ENCODE data around the gene DAZL.
"Not testable (repeated sequence)": the region's sequence is repeated elsewhere in the genome, so short reads cannot be mapped to it uniquely, and the experiment has no call there.

DAZL gene

GRCh38 chr3:16604887-16605602, at the start of gene DAZL:
Gene DAZL, minus strand, starts transcription at chr3:16605423. Its CDS starts 218 bp downstream, at chr3:16605205.
- no peak for DNase-seq (ENCODE audit: low read depth)

GRCh38 chr3:16654976-16655375, 49.8 kb upstream of the DAZL start:
- DNase-seq (ENCODE audit: low read depth): no peak

DNA sequence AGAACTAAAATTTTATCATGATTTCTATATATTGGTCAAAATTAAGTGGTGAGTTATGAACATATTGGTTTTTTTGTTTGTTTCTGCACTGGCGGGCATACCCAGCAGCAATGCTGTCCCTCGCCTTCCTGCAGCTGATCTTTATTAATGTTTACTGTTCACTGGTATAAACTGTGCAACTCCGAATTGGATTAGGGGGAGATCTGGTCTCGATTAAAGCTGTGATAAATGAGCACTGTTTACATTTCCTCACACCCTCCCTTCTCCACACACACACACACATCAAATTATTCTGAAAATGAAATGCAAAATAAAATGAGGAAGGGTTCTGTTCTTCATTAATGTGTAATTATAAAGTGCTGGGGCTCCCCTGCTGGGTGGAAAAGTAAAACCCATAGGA, 48.5 kb upstream of the DAZL start:
- DNase-seq (ENCODE audit: low read depth): no peak

DNA sequence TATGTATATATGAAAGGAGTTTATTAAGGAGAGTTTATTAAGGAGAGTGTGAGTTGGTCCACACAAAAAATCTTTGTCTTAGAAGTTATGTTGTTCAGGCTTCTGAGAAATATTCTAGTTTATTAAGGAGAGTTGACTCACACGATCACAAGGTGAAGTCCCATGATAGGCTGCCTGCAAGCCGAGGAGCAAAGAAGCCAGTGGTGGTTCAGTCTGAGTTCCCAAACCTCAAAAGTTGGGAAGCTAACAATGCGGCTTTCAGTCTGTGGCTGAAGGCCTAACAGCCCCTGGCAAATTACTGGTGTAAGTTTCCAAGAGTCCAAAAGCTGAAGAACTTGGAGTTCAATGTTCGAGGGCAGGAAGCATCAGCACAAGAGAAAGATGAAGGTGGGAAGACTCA, 42.4 kb upstream of the DAZL start:
- no peak for DNase-seq (ENCODE audit: low read depth)

- no peak for DNase-seq (ENCODE audit: low read depth)
Measured at GRCh38 chr3:16639806-16640205, 34.6 kb upstream of the DAZL start.

- no peak for DNase-seq (ENCODE audit: low read depth)
Measured at GRCh38 chr3:16633948-16634347, 28.7 kb upstream of the DAZL start.

GRCh38 chr3:16632395-16632794, 27.2 kb upstream of the DAZL start:
- no peak for DNase-seq (ENCODE audit: low read depth)

- DNase-seq (ENCODE audit: low read depth): peak; percentile 29
Measured at GRCh38 chr3:16618721-16619120, 13.5 kb upstream of the DAZL start.

GRCh38 chr3:16617155-16617554, 11.9 kb upstream of the DAZL start:
- DNase-seq (ENCODE audit: low read depth): not testable (repeated sequence)

DNA sequence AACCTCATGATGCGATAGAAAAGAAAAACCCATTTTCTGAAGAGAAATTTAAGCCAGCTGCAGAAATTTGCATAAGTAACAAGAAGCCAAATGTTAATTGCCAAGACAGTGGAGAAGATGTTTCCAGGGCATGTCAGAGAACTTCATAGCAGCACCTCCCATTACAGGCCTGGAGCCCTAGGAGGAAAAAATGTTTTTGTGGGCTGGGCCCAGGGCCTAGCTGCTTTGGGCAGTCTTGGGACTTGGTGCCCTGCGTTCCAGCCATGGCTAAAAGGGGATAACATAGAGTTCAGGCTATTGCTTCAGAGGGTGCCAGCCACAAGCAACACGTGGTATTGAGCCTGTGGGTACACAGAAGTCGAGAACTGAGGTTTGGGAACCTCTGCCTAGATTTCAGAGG, 10.9 kb upstream of the DAZL start:
- no peak for DNase-seq (ENCODE audit: low read depth)

DNA sequence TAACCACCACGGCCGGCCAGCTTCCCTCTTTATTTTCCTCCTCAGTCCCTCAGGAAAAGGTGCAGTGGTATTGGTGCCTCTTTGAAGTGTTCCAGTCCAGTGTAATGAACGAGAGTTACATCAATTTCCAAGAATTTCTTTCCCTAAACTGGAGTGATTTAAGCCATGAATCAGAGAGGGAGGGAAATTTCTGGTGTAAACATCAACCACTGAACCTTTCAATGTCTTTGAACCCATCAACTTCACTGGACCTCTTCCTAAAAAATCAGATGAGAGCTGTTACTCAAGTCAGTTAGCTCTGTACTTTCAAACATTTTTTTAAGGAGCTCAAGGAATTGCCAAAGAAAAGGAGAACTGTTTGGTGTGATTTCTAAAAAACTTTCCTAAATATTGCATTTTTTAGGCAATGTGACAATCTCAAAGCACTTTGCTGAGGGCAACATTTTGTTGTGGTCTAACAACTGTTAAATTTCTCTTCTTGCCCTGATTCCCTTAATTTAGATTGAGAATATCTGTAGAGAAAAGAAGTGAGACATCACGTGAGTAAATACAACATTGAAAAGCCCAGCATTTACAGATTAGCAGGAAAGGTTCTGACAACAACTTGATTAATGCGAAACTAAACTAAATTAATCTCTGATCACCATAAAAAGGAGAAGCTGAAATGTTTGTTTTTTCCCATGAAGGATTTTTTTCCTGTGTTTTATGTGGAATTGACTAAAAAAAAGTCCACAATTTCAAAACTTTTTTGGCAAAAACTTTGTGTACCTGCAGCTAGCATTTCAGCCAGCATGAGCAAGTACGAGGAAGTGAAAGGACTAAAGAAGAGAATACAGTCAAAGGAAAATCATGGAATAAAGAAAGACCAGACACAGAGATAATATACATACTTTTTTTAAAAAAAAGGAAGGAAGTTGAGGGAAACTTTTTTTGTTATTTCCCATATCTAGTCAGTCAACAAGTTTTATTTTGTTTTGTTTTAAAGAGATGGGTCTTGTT, 9.1 kb upstream of the DAZL start:
- no peak for DNase-seq (ENCODE audit: low read depth)

GRCh38 chr3:16609927-16610580, 4.8 kb upstream of the DAZL start:
- DNase-seq (ENCODE audit: low read depth): no peak

DNA sequence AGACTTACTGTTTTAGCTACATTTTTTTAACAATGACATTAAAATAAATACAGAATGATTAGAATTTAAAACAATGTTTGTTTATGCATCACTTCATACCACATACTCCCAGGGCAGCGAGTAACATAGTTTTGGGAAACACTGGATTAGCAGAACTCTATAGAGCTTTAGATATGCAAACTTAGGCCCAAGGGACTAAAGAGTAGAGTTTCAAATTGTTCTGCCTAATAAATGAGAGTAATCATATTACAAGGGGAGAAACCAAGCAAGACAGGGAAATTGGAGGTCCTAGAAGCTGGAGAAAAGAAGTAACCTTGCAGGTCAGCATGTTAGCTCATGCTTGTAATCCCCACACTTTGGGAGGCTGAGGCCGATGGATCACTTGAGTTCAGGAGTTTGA, 3.6 kb upstream of the DAZL start:
- DNase-seq (ENCODE audit: low read depth): no peak

DNA sequence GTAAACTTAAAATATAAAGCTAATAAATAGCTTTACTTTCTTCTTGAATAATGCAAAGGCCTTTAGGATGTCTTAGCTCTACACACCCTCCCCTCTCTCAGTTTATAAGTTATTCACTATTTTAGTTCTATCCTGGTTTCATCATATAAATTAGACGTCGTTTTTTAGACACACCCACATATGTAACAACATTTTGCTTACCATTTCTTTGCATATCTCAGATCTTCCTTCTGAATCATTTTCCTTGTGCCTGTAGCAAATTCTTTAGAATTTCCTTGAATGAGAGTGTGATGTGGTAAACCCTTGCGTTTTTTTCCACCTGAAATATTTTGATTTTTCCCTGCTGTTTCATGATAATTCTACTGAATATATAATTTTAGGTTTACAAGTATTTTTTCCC, 2.5 kb upstream of the DAZL start:
- DNase-seq (ENCODE audit: low read depth): no peak

- DNase-seq (ENCODE audit: low read depth): no peak
Measured at GRCh38 chr3:16606398-16606797, 1.2 kb upstream of the DAZL start.

DNA sequence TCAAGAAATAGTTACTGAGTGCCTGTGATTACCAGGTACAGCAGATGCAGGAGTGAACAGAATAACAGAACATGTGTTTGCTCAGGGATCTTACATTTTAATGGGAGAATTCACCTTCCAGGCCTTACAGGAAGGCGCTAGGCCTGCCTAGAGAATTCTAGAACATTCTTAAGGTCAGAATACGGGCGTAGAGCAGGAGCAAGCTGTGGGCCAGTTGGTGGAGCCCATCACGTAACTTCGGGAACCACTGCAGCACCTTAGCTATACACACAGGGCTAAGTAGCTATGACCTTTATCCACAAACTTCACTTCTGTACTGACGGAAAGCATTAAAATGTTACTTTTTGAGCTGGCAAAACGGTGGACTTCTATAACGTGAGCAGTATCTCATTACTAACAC, 743 bp upstream of the DAZL start:
- DNase-seq (ENCODE audit: low read depth): no peak

DNA sequence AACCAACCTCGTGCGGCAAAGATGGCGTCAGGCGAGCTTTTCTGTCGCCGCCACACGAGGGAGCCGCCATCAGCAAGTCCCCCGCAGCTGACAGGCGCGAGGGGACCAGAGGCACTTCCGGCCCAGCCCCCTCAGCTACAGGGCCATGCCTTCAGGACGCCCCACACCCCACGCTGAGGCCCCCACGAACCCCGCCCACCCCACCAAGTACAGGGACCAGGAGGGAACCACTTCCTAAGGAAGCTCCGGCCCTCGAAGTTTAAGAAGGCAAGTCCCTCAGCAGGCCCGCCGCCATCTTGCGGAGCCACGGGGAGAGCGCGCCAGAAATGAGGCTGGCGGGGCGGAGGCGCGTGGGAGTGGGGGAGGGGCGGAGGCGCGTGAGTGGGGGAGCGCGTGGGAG, 790 bp downstream of the DAZL start:
- no peak for DNase-seq (ENCODE audit: low read depth)

- DNase-seq (ENCODE audit: low read depth): no peak
Measured at GRCh38 chr3:16601537-16602005, 3.7 kb downstream of the DAZL start.

GRCh38 chr3:16600780-16601536, 4.3 kb downstream of the DAZL start:
- DNase-seq (ENCODE audit: low read depth): peak; percentile 38

DNA sequence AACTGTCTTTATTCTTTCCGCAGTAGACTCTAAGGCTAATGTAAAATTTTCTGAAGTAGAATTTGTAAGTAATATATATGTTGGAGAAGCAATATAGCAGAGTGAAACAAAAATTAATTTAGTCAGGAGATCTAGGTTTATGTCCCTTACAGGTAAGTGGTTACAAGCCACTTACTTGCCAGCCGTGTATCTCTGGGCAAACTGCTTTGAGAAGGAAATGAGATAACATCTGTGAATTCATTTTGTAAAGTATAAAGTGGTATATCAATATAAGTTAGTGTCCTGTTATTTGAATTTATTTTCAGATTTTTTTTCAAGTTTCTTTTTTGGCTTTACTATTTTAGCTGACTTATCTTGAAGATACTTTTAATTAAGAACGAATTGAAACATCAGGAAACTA, 5.5 kb downstream of the DAZL start:
- DNase-seq (ENCODE audit: low read depth): no peak

DNA sequence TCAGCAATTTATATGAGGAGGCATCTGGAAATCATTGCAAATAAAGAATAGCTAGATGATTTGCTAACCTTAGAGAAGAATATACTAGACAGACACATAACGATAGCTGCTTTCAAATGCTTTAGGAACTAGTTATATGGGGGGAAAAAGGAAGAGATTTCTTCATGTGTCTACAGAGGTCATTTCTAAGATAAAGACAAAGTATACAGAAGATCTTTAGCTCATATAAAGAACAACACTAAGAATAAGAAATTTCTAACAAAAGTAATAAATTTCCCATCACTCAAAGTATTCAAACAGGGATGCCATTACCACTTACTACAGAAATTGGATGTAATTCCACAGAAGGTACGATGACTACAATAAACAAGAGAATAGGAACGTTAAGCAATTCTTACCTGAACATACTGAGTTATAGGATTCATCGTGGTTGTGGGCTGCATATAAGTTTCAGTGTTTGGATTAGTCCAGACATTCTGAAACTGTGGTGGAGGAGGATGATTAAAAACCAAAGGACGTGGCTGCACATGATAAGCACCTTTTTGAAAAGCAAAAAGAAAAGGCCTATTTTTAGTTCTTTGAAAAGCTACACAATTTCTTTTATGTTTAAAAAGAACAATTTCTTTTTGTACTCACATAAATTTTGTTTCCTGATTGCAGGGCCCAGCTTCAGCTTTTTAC, 8.7 kb downstream of the DAZL start:
- DNase-seq (ENCODE audit: low read depth): no peak
